ENCODE measurements around the gene XPR1. TPM values are rescaled to one million over a fixed set of nuclear protein-coding genes. Genes with fewer than 3 reads are reported as not detected.

The XPR1 gene
- total and polyA plus RNA-seq, 2 of the 8 experiments (the other 6 are each of a cell fraction or from before 2014, with no cell fraction given), result 28.6 to 43.9 TPM

GRCh38 chr1:180881806-180882509 lies 250.1 kb downstream of the XPR1 start (continued):
- TF ChIP-seq, protein P1, sequence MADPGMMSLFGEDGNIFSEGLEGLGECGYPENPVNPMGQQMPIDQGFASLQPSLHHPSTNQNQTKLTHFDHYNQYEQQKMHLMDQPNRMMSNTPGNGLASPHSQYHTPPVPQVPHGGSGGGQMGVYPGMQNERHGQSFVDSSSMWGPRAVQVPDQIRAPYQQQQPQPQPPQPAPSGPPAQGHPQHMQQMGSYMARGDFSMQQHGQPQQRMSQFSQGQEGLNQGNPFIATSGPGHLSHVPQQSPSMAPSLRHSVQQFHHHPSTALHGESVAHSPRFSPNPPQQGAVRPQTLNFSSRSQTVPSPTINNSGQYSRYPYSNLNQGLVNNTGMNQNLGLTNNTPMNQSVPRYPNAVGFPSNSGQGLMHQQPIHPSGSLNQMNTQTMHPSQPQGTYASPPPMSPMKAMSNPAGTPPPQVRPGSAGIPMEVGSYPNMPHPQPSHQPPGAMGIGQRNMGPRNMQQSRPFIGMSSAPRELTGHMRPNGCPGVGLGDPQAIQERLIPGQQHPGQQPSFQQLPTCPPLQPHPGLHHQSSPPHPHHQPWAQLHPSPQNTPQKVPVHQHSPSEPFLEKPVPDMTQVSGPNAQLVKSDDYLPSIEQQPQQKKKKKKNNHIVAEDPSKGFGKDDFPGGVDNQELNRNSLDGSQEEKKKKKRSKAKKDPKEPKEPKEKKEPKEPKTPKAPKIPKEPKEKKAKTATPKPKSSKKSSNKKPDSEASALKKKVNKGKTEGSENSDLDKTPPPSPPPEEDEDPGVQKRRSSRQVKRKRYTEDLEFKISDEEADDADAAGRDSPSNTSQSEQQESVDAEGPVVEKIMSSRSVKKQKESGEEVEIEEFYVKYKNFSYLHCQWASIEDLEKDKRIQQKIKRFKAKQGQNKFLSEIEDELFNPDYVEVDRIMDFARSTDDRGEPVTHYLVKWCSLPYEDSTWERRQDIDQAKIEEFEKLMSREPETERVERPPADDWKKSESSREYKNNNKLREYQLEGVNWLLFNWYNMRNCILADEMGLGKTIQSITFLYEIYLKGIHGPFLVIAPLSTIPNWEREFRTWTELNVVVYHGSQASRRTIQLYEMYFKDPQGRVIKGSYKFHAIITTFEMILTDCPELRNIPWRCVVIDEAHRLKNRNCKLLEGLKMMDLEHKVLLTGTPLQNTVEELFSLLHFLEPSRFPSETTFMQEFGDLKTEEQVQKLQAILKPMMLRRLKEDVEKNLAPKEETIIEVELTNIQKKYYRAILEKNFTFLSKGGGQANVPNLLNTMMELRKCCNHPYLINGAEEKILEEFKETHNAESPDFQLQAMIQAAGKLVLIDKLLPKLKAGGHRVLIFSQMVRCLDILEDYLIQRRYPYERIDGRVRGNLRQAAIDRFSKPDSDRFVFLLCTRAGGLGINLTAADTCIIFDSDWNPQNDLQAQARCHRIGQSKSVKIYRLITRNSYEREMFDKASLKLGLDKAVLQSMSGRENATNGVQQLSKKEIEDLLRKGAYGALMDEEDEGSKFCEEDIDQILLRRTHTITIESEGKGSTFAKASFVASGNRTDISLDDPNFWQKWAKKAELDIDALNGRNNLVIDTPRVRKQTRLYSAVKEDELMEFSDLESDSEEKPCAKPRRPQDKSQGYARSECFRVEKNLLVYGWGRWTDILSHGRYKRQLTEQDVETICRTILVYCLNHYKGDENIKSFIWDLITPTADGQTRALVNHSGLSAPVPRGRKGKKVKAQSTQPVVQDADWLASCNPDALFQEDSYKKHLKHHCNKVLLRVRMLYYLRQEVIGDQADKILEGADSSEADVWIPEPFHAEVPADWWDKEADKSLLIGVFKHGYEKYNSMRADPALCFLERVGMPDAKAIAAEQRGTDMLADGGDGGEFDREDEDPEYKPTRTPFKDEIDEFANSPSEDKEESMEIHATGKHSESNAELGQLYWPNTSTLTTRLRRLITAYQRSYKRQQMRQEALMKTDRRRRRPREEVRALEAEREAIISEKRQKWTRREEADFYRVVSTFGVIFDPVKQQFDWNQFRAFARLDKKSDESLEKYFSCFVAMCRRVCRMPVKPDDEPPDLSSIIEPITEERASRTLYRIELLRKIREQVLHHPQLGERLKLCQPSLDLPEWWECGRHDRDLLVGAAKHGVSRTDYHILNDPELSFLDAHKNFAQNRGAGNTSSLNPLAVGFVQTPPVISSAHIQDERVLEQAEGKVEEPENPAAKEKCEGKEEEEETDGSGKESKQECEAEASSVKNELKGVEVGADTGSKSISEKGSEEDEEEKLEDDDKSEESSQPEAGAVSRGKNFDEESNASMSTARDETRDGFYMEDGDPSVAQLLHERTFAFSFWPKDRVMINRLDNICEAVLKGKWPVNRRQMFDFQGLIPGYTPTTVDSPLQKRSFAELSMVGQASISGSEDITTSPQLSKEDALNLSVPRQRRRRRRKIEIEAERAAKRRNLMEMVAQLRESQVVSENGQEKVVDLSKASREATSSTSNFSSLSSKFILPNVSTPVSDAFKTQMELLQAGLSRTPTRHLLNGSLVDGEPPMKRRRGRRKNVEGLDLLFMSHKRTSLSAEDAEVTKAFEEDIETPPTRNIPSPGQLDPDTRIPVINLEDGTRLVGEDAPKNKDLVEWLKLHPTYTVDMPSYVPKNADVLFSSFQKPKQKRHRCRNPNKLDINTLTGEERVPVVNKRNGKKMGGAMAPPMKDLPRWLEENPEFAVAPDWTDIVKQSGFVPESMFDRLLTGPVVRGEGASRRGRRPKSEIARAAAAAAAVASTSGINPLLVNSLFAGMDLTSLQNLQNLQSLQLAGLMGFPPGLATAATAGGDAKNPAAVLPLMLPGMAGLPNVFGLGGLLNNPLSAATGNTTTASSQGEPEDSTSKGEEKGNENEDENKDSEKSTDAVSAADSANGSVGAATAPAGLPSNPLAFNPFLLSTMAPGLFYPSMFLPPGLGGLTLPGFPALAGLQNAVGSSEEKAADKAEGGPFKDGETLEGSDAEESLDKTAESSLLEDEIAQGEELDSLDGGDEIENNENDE (IDR thresholded peaks at IDR 0.05; ENCODE audit: insufficient replicate concordance, low read length), result no peak
- TF ChIP-seq BCL11A (IDR thresholded peaks at IDR 0.05; ENCODE audit: low read depth in 2 of 2, low read length in 2 of 2) (no peak), JUND (IDR thresholded peaks at IDR 0.05; ENCODE audit: low read length) (peak; percentile 71; the same call in 1 of the 2 replicates), SP4 (IDR thresholded peaks at IDR 0.05; ENCODE audit: low read length) (no peak), RAD21 (IDR thresholded peaks at IDR 0.05 in 1 of 2, conservative IDR thresholded peaks at IDR 0.05 in 1 of 2; ENCODE audit: low read depth in 2 of 2, low read length in 2 of 2) (peak; percentile 71 to 79), EGR1 (IDR thresholded peaks at IDR 0.05; ENCODE audit: borderline replicate concordance, low read depth, low read length) (no peak), HDAC6 (IDR thresholded peaks at IDR 0.05; ENCODE audit: low read depth, low read length) (no peak), CHD2 (IDR thresholded peaks at IDR 0.05; ENCODE audit: low read length) (no peak)

Measured in H1 (cell line).